Panc1 (cell line): ENCODE data around the gene ORC6. TPM values are rescaled to one million over a fixed set of nuclear protein-coding genes. Genes with fewer than 3 reads are reported as not detected.

Experiments
- ATAC-seq: fragments of 200-7000 bp; cut with Tn5 transposase; 2 replicates; pipeline ENCODE4 v1.9.1; 2020; ENCODE audit warnings: mild to moderate bottlenecking, moderate library complexity
- BruUV-seq: library from RNA; stranded (reverse); fragments of 400-500 nt; replicated peaks from 2 replicates; lab custom pipeline; 2021; lab: Mats Ljungman, UMichigan
- CTCF ChIA-PET: fragments of 300-600 bp; sonication (Branson Sonifier 250); formaldehyde crosslinking; loops from one replicate; lab custom pipeline; 2022; ENCODE audit warnings: antibody characterized with exemption; lab: Charles Lee
- POLR2A ChIA-PET: fragments of 300-600 bp; sonication (Branson Sonifier 250); formaldehyde crosslinking; loops from one replicate; lab custom pipeline; 2022; ENCODE audit warnings: antibody characterized with exemption; lab: Charles Lee
- DNase-seq: peaks from one replicate; pipeline ENCODE4 v3.0.0-alpha.2; 2010; ENCODE audit warnings: low read depth, low spot score
- H3K27ac ChIP-seq: 2 replicates; pipeline ENCODE4 v1.5.1; 2011; ENCODE audit warnings: mild to moderate bottlenecking, low read length, inconsistent platforms
- H3K27me3 ChIP-seq: fragments of 200-500 bp; sonication (Bioruptor generic); 2 replicates; pipeline ENCODE4 v1.6.0; 2014; ENCODE audit warnings: low read length, inconsistent platforms; ENCODE audit not compliant: control insufficient read depth, insufficient read depth
- H3K36me3 ChIP-seq: fragments of 200-500 bp; sonication (Bioruptor generic); 2 replicates; pipeline ENCODE4 v1.5.1; 2014; ENCODE audit warnings: inconsistent platforms, mild to moderate bottlenecking, low read length, moderate library complexity; ENCODE audit not compliant: control insufficient read depth, insufficient read depth
- H3K4me1 ChIP-seq: 2 replicates; pipeline ENCODE4 v1.5.1; 2011; ENCODE audit warnings: inconsistent platforms, mild to moderate bottlenecking, low read length, moderate library complexity; ENCODE audit not compliant: control insufficient read depth, insufficient read depth
- H3K4me3 ChIP-seq, 2 experiments: 2 replicates each; pipeline ENCODE4 v1.5.1; 2011 to 2012; ENCODE audit warnings: low read depth in 2 of 2, low read length in 2 of 2, mild to moderate bottlenecking in 2 of 2, inconsistent platforms in 1 of 2, moderate library complexity in 1 of 2
- H3K9me3 ChIP-seq: fragments of 200-500 bp; sonication (Bioruptor generic); 2 replicates; pipeline ENCODE4 v1.5.1; 2014; ENCODE audit warnings: low read depth, mild to moderate bottlenecking, inconsistent platforms, low read length, moderate library complexity; ENCODE audit not compliant: control insufficient read depth, insufficient read depth
- CTCF ChIP-seq: fragments of 450-650 bp; IDR thresholded peaks from 2 replicates; pipeline ENCODE4 v1.5.1; 2017; ENCODE audit warnings: mild to moderate bottlenecking
- POLR2AphosphoS5 ChIP-seq: IDR thresholded peaks from 2 replicates; pipeline ENCODE4 v1.6.1; 2012; ENCODE audit warnings: mild to moderate bottlenecking, low read depth, low read length, moderate library complexity
- REST ChIP-seq, 2 experiments: IDR thresholded peaks; 2 replicates each; pipeline ENCODE4 v1.6.1; 2011 to 2012; ENCODE audit warnings: low read depth in 2 of 2, control low read depth in 1 of 2, low read length in 1 of 2, mild to moderate bottlenecking in 1 of 2, moderate library complexity in 1 of 2; ENCODE audit not compliant: insufficient read depth in 1 of 2
- SIN3A ChIP-seq: IDR thresholded peaks from 2 replicates; pipeline ENCODE4 v1.6.1; 2012; ENCODE audit warnings: low read depth, mild to moderate bottlenecking, low read length, moderate library complexity, borderline replicate concordance; ENCODE audit not compliant: insufficient read depth
- TCF7L2 ChIP-seq: IDR thresholded peaks from 2 replicates; pipeline ENCODE4 v1.6.1; 2011; ENCODE audit warnings: mild to moderate bottlenecking, low read depth, low read length, inconsistent platforms
- in situ Hi-C: cut with HindIII; loops from 2 replicates; pipeline ENCODE4 v1.10.0; 2016; ENCODE audit warnings: low sequenced_read_pairs, low pct_unique_long_range_greater_than_20kb
- intact Hi-C: fragments of 100-400 bp; cut with micrococcal nuclease; formaldehyde crosslinking; loops from one replicate; pipeline ENCODE4 v1.10.0; 2022; ENCODE audit not compliant: unreplicated experiment
- total RNA-seq: library from RNA; stranded (reverse); gene quantifications from one replicate; pipeline ENCODE4 v1.2.1, GENCODE V29; 2021; ENCODE audit not compliant: unreplicated experiment

ORC6 gene
- total RNA-seq, 1 experiment from 2014 or later: 33.5 TPM

- intact Hi-C loops (no loop called here), in situ Hi-C loops (no loop called here)
- ChIA-PET CTCF (no interaction called here), POLR2A (no interaction called here)
- ATAC-seq (no peak), DNase-seq (no peak)
- no TSS peak for BruUV-seq
- Histone ChIP-seq H3K36me3 (no peaks in the 10 kb centered on the region; the same call in none of the 2 replicates), H3K27ac (no peak overlapping the region), H3K27me3 (no peaks in the 10 kb centered on the region), H3K9me3 (no peaks in the 10 kb centered on the region), H3K4me1 (no peaks in the 10 kb centered on the region), H3K4me3 (no peak overlapping the region)
- no peak for TF ChIP-seq CTCF
- TF ChIP-seq TCF7L2: no peak
- no peak for TF ChIP-seq POLR2AphosphoS5
- TF ChIP-seq REST (IDR thresholded peaks at IDR 0.05; ENCODE audit: insufficient read depth in 1 of 2, low read depth in 2 of 2, low read length in 1 of 2): no peak
- TF ChIP-seq SIN3A: no peak
Measured at GRCh38 chr16:46702030-46702429, 12.6 kb downstream of the ORC6 start.

GRCh38 chr16:46706642-46707041, 17.2 kb downstream of the ORC6 start:
- POLR2A ChIA-PET: no interaction called here

More at GRCh38 chr16:46706642-46707041, 17.2 kb downstream of the ORC6 start:
- BruUV-seq: no TSS peak
- no peak overlapping the region for H3K4me3 ChIP-seq
- H3K4me1 ChIP-seq: no peaks in the 10 kb centered on the region
- in situ Hi-C loops (no loop called here), intact Hi-C loops (no loop called here)
- H3K36me3 ChIP-seq: no peaks in the 10 kb centered on the region
- TF ChIP-seq TCF7L2: no peak
- no peak for TF ChIP-seq REST (IDR thresholded peaks at IDR 0.05; ENCODE audit: insufficient read depth in 1 of 2, low read depth in 2 of 2, low read length in 1 of 2)
- no peak for TF ChIP-seq SIN3A
- TF ChIP-seq CTCF: no peak
- TF ChIP-seq POLR2AphosphoS5: no peak
- H3K27ac ChIP-seq: no peak overlapping the region
- no peak for DNase-seq
- H3K27me3 ChIP-seq: no peaks in the 10 kb centered on the region
- H3K9me3 ChIP-seq: no peaks in the 10 kb centered on the region
- no peak for ATAC-seq
- CTCF ChIA-PET: no interaction called here
